Measurements from ENCODE around the gene LMOD1.

The LMOD1 gene

GRCh38 chr1:201898240-201898894 is 48.0 kb downstream of the LMOD1 start:
- H3K4me1 ChIP-seq (ENCODE audit: insufficient read depth, low read length): peaks cover 20% of the 10 kb centered on the region
- no peaks in the 10 kb centered on the region for H3K9me3 ChIP-seq (ENCODE audit: control insufficient read depth, insufficient read depth, low read length)
- H3K36me3 ChIP-seq (ENCODE audit: insufficient read depth, low read length): no peaks in the 10 kb centered on the region
- H3K9ac ChIP-seq (ENCODE audit: low read depth, low read length): no peak overlapping the region

GRCh38 chr1:201896951-201897391 is 49.4 kb downstream of the LMOD1 start:
- Histone ChIP-seq H3K9ac (ENCODE audit: low read depth, low read length) (no peak overlapping the region), H3K36me3 (ENCODE audit: insufficient read depth, low read length) (no peaks in the 10 kb centered on the region)

GRCh38 chr1:201895913-201896807 is 50.2 kb downstream of the LMOD1 start:
- Histone ChIP-seq H3K4me1 (ENCODE audit: insufficient read depth, low read length) (peaks cover 20% of the 10 kb centered on the region), H3K36me3 (ENCODE audit: insufficient read depth, low read length) (no peaks in the 10 kb centered on the region), H3K9ac (ENCODE audit: low read depth, low read length) (no peak overlapping the region), H3K9me3 (ENCODE audit: control insufficient read depth, insufficient read depth, low read length) (no peaks in the 10 kb centered on the region)

More at GRCh38 chr1:201896951-201897391, 49.4 kb downstream of the LMOD1 start:
- H3K4me1 ChIP-seq (ENCODE audit: insufficient read depth, low read length): peaks cover 20% of the 10 kb centered on the region
- no peaks in the 10 kb centered on the region for H3K9me3 ChIP-seq (ENCODE audit: control insufficient read depth, insufficient read depth, low read length)

- H3K9ac ChIP-seq (ENCODE audit: low read depth, low read length): no peak overlapping the region
- H3K36me3 ChIP-seq (ENCODE audit: insufficient read depth, low read length): no peaks in the 10 kb centered on the region
- H3K9me3 ChIP-seq (ENCODE audit: control insufficient read depth, insufficient read depth, low read length): no peaks in the 10 kb centered on the region
- peaks cover 20% of the 10 kb centered on the region for H3K4me1 ChIP-seq (ENCODE audit: insufficient read depth, low read length)
These were observed 51.2 kb downstream of the LMOD1 start for GRCh38 chr1:201895120-201895665.

- peaks cover 20% of the 10 kb centered on the region for H3K4me1 ChIP-seq (ENCODE audit: insufficient read depth, low read length)
- H3K36me3 ChIP-seq (ENCODE audit: insufficient read depth, low read length): no peaks in the 10 kb centered on the region
- H3K9ac ChIP-seq (ENCODE audit: low read depth, low read length): no peak overlapping the region
- no peaks in the 10 kb centered on the region for H3K9me3 ChIP-seq (ENCODE audit: control insufficient read depth, insufficient read depth, low read length)
These were observed 51.8 kb downstream of the LMOD1 start for GRCh38 chr1:201894343-201895119.

GRCh38 chr1:201893431-201893830 is 52.9 kb downstream of the LMOD1 start:
- Histone ChIP-seq H3K4me1 (ENCODE audit: insufficient read depth, low read length) (peaks cover 20% of the 10 kb centered on the region), H3K9ac (ENCODE audit: low read depth, low read length) (no peak overlapping the region), H3K36me3 (ENCODE audit: insufficient read depth, low read length) (no peaks in the 10 kb centered on the region), H3K9me3 (ENCODE audit: control insufficient read depth, insufficient read depth, low read length) (no peaks in the 10 kb centered on the region)

GRCh38 chr1:201892211-201892610 is 54.1 kb downstream of the LMOD1 start:
- Histone ChIP-seq H3K9ac (ENCODE audit: low read depth, low read length) (no peak overlapping the region), H3K36me3 (ENCODE audit: insufficient read depth, low read length) (no peaks in the 10 kb centered on the region), H3K9me3 (ENCODE audit: control insufficient read depth, insufficient read depth, low read length) (no peaks in the 10 kb centered on the region), H3K4me1 (ENCODE audit: insufficient read depth, low read length) (peaks cover 20% of the 10 kb centered on the region)

GRCh38 chr1:201891451-201892045 is 54.8 kb downstream of the LMOD1 start:
- peaks cover 15% of the 10 kb centered on the region for H3K4me1 ChIP-seq (ENCODE audit: insufficient read depth, low read length)
- H3K9me3 ChIP-seq (ENCODE audit: control insufficient read depth, insufficient read depth, low read length): no peaks in the 10 kb centered on the region
- no peak overlapping the region for H3K9ac ChIP-seq (ENCODE audit: low read depth, low read length)
- no peaks in the 10 kb centered on the region for H3K36me3 ChIP-seq (ENCODE audit: insufficient read depth, low read length)

GRCh38 chr1:201890806-201891450 is 55.4 kb downstream of the LMOD1 start:
- no peak overlapping the region for H3K9ac ChIP-seq (ENCODE audit: low read depth, low read length)

GRCh38 chr1:201890223-201890622 is 56.1 kb downstream of the LMOD1 start:
- peaks cover 18% of the 10 kb centered on the region for H3K4me1 ChIP-seq (ENCODE audit: insufficient read depth, low read length)
- H3K36me3 ChIP-seq (ENCODE audit: insufficient read depth, low read length): no peaks in the 10 kb centered on the region
- no peak overlapping the region for H3K9ac ChIP-seq (ENCODE audit: low read depth, low read length)
- no peaks in the 10 kb centered on the region for H3K9me3 ChIP-seq (ENCODE audit: control insufficient read depth, insufficient read depth, low read length)

More at GRCh38 chr1:201890806-201891450, 55.4 kb downstream of the LMOD1 start:
- Histone ChIP-seq H3K4me1 (ENCODE audit: insufficient read depth, low read length) (peaks cover 15% of the 10 kb centered on the region), H3K9me3 (ENCODE audit: control insufficient read depth, insufficient read depth, low read length) (no peaks in the 10 kb centered on the region), H3K36me3 (ENCODE audit: insufficient read depth, low read length) (no peaks in the 10 kb centered on the region)

GRCh38 chr1:201889090-201889968 is 57.0 kb downstream of the LMOD1 start:
- Histone ChIP-seq H3K9me3 (ENCODE audit: control insufficient read depth, insufficient read depth, low read length) (no peaks in the 10 kb centered on the region), H3K4me1 (ENCODE audit: insufficient read depth, low read length) (peaks cover 14% of the 10 kb centered on the region), H3K36me3 (ENCODE audit: insufficient read depth, low read length) (no peaks in the 10 kb centered on the region), H3K9ac (ENCODE audit: low read depth, low read length) (peak overlapping the region; percentile 80)

GRCh38 chr1:201888282-201889089 is 57.9 kb downstream of the LMOD1 start, which contains the start of gene SHISA4:
SHISA4 (plus strand) TSS chr1:201888898; CDS start chr1:201888995, 97 bp downstream.
- peaks cover 15% of the 10 kb centered on the region; the same call in 1 of the 2 replicates for H3K4me1 ChIP-seq (ENCODE audit: insufficient read depth, low read length)
- no peaks in the 10 kb centered on the region for H3K9me3 ChIP-seq (ENCODE audit: control insufficient read depth, insufficient read depth, low read length)
- no peaks in the 10 kb centered on the region for H3K36me3 ChIP-seq (ENCODE audit: insufficient read depth, low read length)
- H3K9ac ChIP-seq (ENCODE audit: low read depth, low read length): peak within 1 kb of the TSS; percentile 80
